HG03060 (cell line): ENCODE data around the gene TRIO.

Experiments used
- ATAC-seq: cut with Tn5 transposase; IDR thresholded peaks from one replicate; pipeline ENCODE4 v1.9.1; 2021; ENCODE audit warnings: low read depth, moderate number of reproducible peaks; ENCODE audit not compliant: unreplicated experiment

TRIO gene

DNA sequence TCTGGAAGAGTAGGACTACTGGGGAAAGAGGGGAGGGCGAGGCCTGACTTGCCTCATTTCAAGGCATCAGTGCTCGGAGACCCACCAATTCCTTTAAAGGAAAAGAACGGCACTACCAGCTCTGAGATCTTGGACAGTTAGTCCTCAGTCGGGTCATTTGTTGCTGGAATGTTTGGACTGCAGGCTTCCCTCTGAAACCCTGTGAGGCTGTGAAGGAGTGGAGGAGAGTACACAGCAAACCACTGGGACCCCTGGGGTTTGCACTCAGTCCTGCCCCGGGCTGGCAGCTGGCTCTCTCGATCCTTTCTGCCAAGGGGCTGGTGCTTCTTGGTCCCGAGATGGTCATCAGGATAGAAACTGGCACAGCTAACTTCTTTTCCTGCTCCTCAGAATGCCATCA lies 194.5 kb downstream of the TRIO start:
- no peak for ATAC-seq

GRCh38 chr5:14339468-14339867 lies 196.3 kb downstream of the TRIO start:
- ATAC-seq: no peak

DNA sequence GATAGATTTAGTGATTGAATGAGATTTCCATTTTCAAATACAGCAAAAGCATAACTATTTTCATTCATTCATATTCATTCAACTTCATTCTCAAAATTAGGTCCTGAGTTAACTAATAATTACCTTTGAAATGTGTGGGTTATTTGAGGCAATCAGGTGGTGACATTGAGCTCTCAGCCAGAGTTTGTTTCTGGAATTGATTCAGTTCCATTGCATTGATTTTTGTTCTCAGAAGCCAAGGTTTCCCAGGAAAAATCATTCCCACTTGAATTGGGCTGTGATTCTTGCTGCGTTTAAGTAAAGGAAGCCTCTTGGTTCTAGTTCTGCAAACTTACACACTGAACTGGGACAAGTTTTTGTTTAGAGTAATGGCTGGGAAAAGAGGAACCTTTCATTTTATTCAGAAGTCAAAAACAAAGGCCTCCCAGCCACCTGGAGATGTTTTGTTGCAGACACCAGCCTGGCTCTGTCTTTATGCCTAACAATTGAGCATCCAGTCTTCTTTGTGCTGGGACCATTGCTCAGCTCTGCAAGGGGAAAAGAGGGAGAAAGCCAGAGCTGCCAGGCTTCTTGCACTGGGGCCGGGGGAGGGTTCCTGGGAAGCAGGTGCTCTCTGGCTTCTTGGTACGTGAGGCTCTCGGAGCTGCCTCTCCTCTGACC lies 198.6 kb downstream of the TRIO start:
- no peak for ATAC-seq

GRCh38 chr5:14342306-14342705 lies 199.2 kb downstream of the TRIO start:
- ATAC-seq: peak; percentile 97

DNA sequence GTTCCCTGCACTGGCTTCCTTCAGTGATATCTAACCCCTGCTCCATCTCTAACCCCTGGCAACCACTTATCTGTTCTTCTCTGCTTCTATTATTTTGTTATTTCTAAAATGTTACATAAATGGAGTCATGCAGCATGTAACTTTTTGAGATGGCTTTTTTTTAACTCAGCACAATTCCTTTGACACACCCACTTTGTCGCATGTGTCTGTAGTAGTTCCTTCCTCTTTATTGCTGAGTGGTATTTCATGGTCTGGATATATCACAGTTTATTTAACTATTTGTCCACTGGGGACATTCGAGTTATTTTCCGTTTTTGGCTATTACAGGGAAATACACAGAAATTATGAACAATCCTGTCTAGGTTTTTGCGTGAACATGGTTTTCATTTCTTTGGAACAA lies 200.2 kb downstream of the TRIO start:
- no peak for ATAC-seq

DNA sequence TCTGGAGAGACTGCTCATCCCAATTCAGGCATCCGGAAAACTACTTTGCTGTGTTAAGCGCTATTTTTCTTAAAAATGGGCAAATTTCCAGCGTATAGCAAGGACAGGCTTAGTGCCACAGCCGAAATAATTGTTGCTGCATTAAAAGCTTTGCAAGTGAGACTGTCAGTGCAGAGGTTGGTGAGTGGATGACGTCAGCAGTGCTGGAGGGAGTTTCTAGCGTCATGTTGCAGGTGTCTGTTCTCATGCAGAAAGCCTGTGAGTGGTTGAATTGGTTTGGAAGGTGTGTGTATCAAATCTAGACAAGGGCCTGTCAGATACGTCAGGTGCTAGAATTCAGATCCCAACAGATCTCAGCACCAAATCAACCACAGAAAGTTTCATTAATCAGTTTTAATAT lies 204.4 kb downstream of the TRIO start:
- no peak for ATAC-seq

DNA sequence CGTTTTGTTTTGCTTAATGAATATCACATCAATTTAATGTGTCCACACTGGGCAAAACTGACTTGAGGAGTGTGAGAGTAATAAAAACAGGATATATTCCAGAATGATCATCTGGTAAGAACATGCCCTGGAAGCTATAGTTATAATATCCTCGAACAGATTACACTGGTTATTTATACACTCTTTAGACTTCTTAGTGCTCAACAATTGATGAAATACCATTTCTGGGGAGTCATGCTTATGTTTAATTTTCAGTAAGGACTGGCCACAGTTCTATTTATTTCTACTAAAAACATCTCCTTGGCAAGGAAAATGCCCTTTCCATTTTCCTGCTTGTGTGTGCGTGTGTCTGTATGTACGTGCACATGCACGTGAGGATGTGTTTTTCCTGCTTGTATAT lies 205.0 kb downstream of the TRIO start:
- no peak for ATAC-seq

- no peak for ATAC-seq
These were observed 205.9 kb downstream of the TRIO start for GRCh38 chr5:14349029-14349428.

GRCh38 chr5:14351086-14351661 lies 208.0 kb downstream of the TRIO start:
- no peak for ATAC-seq

DNA sequence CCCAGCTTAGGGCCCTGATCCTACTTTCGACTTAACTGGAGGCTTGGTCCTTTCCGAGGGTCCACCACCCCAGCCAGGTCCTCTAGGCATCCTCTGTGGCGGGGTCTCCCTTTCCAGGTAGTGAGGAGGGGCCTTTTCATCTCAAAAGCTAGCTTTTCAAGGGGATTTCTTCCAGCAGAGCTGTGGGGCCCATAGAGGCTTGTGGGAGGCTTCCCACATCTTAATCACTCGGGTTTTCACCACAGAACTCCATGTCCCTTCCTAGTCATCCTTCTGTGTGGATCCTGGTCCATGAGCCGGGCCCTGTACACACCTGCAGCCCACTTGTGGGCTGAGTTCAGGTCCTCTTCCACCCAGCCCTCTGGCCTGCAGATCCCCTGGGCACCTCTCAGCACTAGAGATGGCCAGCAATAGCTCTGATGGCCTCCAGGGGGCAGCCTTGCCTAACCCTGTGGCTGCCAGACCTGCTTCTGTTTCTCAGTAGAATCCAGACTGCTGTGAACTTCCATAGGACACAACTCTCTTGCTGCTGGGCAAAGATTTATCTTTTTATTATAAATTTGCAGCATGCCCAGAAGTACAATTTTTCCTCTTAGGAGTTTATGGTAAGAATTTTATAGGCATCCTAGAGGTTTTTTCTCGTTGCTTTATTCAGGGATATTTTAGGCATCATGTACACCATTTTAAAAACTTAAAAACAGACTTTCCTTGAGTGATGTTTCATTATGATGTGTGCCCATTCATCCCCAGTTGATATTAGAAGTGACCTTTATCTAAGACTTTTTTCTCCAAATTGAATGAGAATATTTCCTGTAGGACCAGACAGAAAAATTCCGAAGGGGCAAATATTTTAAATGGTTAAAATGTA lies 208.9 kb downstream of the TRIO start:
- peak; percentile 91 for ATAC-seq

GRCh38 chr5:14353726-14354474 lies 210.8 kb downstream of the TRIO start:
- no peak for ATAC-seq

DNA sequence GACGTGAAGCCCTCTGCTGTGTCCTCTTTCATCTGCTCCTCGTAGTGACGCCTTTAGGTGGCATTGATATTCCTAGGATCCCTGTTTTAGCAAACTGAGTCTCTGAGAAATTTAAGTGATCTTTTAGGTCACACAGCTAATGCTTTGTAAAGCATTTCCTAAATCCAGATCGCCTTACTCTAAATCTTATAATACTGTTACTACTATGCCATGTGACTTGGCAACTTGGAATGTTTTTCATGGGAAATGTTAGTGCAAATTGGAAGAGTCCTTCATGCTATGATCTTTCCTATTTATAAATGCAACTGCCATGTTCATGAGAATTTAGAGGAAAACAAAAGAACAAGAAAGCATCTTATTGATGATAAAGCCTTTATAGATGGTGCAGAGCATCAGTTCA lies 212.2 kb downstream of the TRIO start:
- no peak for ATAC-seq

- ATAC-seq: no peak
These were observed 213.2 kb downstream of the TRIO start for GRCh38 chr5:14356305-14356704.

DNA sequence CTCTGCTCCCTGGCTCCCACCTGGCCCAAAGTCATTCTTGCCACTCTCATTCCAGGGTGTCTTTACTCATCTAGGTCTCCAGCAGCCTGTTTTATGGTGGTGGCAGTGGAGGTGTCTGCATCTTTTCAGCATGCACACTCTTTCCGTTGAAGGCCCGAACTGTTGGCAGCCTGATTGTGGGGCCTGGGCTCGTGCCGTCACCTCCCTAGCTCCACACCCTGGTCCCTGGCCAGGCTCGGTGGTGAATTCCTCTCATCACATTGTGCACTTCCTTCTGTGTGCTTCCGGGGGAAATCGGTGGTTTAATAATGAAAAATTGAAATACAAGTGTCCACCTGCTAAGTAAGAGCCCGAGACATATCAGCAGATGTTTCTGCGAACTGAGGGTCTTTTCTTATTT lies 214.3 kb downstream of the TRIO start:
- ATAC-seq: no peak

DNA sequence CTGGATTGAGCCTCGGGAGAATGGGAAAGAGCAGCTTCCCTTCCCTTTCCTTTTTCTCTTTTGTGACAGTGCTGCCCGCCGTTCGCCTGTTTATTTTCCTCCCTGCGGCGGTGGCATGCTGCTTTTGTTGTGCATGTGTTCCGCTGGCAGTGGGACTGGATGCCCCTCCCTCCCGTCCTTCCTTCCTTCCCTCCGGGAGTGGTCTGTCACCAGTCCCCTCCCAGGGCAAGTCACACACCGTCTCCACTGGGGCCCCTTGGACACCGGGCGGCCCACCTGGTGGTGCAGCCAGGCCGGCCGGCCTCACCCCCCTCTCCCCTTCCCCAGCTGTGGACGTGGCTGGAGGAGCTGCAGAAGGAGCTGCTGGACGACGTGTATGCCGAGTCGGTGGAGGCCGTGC lies 214.7 kb downstream of the TRIO start:
- ATAC-seq: no peak

GRCh38 chr5:14358536-14358935 lies 215.4 kb downstream of the TRIO start:
- ATAC-seq: no peak

DNA sequence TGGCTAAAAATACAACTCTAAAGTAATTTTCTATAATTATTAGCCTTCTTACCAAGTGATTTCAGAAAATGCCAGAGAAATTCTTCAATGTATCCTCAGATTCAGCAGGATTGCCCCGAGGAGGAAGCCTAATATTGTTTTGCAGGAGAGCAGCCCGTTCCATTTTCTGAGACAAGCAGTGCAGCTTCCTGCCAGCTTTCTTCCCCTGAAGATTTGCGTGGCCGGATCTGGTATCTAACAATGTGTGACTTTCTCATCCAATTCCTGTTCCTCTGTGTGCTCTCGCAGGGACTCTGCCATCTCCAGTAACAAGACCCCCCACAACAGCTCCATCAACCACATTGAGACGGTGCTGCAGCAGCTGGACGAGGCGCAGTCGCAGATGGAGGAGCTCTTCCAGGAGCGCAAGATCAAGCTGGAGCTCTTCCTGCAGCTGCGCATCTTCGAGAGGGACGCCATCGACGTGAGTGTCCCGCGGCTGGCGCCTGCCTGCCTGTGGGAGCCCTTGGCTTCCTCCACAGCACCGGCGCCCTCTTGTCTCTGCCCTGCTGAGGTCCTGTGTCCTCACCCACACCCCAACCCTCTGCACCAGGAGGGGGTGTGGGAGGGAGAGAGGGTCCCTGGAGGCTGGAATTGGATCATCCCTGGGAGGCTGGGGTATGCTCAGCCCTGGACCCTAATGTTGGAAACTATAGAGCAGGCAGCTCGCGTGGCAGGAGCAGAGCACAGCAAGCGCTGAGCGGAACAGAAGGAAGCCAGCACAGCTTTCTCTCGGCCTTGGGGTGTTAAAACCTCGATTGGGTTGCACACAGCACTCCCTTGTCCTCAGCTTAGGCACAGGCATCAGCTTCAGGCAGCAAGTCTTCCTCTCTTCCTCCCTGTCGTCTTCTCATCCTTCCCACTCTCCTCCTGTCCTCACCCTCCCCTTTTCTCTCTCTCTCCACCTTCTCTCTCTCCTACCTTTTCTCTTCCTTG lies 216.2 kb downstream of the TRIO start:
- ATAC-seq: no peak

GRCh38 chr5:14362491-14362890 lies 219.3 kb downstream of the TRIO start:
- ATAC-seq: no peak

GRCh38 chr5:14364096-14364495 lies 221.0 kb downstream of the TRIO start:
- no peak for ATAC-seq
